Pons (tissue), 1 donor: ENCODE measurements around the gene NUP58.
"Not testable (repeated sequence)": the region's sequence is repeated elsewhere in the genome, so short reads cannot be mapped to it uniquely, and the experiment has no call there.

Source experiments
- DNase-seq: peaks from one replicate; pipeline ENCODE4 v3.0.0-alpha.2; 2016; ENCODE audit warnings: low spot score

NUP58 gene

GRCh38 chr13:25302121-25302520 is 696 bp downstream of the NUP58 start:
- DNase-seq = no peak

GRCh38 chr13:25306671-25307464 is 5.4 kb downstream of the NUP58 start:
- DNase-seq = no peak

- DNase-seq = no peak
Measured at GRCh38 chr13:25310891-25311290, 9.5 kb downstream of the NUP58 start.

GRCh38 chr13:25318946-25319345 is 17.5 kb downstream of the NUP58 start:
- DNase-seq = not testable (repeated sequence)

- no peak for DNase-seq
Measured at GRCh38 chr13:25319771-25320170, 18.3 kb downstream of the NUP58 start.

- DNase-seq = no peak
Measured at GRCh38 chr13:25324100-25324499, 22.7 kb downstream of the NUP58 start.

GRCh38 chr13:25329706-25330105 is 28.3 kb downstream of the NUP58 start:
- DNase-seq = no peak

GRCh38 chr13:25330541-25330940 is 29.1 kb downstream of the NUP58 start:
- no peak for DNase-seq

GRCh38 chr13:25335856-25336255 is 34.4 kb downstream of the NUP58 start:
- DNase-seq = no peak

GRCh38 chr13:25345576-25345975 is 44.2 kb downstream of the NUP58 start:
- DNase-seq = no peak

- no peak for DNase-seq
Measured at GRCh38 chr13:25347151-25347550, 45.7 kb downstream of the NUP58 start.

GRCh38 chr13:25351404-25351803 is 50.0 kb downstream of the NUP58 start:
- no peak for DNase-seq

GRCh38 chr13:25352230-25352629 is 50.8 kb downstream of the NUP58 start:
- no peak for DNase-seq

GRCh38 chr13:25352806-25353205 is 51.4 kb downstream of the NUP58 start:
- no peak for DNase-seq

- DNase-seq = no peak
Measured at GRCh38 chr13:25353344-25353743, 51.9 kb downstream of the NUP58 start.

GRCh38 chr13:25354377-25354776 is 53.0 kb downstream of the NUP58 start:
- no peak for DNase-seq

GRCh38 chr13:25360443-25360842 is 59.0 kb downstream of the NUP58 start:
- not testable (repeated sequence) for DNase-seq

- no peak for DNase-seq
Measured at GRCh38 chr13:25365720-25366235, 64.4 kb downstream of the NUP58 start.

- DNase-seq = no peak
Measured at GRCh38 chr13:25371158-25371874, 69.9 kb downstream of the NUP58 start.

GRCh38 chr13:25371875-25372283 is 70.5 kb downstream of the NUP58 start, which contains the start of gene ATP8A2:
TSS of gene ATP8A2 (plus strand) at chr13:25371974. CDS start at chr13:25372213, 239 bp downstream.
- no peak for DNase-seq

GRCh38 chr13:25372284-25373081 is 71.1 kb downstream of the NUP58 start:
- DNase-seq = no peak

- DNase-seq = peak; percentile 60
Measured at GRCh38 chr13:25375727-25376358, 74.4 kb downstream of the NUP58 start.
